RCC 7860 (cell line): ENCODE data around the gene NPRL2.

Experiments
- DNase-seq: peaks from one replicate; pipeline ENCODE4 v3.0.0-alpha.2; 2015; ENCODE audit warnings: low spot score
- FAIRE-seq: peaks from 2 replicates; lab custom pipeline; 2012; peaks lifted over from hg19 to GRCh38; lab: Jason Lieb, UNC

Gene NPRL2

DNA sequence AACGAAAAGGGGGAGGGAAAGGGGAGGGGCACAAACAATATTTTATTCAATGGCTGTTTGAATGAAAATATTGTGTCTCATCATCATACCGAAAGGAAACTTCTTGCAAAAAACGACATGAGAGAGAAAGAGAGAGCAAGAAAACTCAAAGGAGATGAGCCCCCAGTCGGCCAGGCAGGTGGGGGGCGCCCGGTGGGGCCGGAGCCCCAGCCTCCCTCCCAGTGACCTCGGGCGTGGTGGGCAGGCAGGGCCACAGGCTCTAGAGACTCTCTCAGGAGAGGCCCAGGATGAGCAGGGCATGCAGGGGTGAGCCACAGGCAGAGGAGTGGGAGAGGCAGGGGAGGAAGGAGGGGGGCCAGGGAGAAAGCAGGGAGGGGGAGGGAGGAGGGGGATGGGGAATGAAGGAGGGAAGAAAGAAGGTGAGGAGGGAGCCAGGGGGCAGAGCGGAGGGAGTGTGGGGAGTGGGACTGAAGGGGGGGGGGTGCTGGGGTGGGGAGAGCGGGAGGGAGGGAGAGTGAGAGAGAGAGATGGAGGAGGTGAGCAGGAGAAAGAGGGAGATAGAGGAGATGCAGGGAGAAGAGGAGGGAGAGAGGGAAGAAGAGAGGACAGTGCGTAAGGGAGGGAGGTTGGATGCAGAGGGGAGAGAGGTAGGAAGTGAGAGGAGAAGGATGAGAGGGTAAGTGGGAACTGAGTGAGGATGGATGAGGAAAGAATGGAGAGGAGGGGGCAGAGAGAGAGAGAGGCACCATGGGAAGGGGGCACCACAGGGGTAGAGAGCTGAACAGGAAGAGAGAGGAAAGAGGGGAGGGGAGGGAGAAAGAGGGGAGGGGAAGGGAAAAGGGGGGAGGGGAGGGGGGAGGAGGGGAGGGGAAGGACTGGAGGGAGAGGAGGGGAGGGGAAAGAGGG is 22.8 kb upstream of the NPRL2 start:
- FAIRE-seq = no peak

DNA sequence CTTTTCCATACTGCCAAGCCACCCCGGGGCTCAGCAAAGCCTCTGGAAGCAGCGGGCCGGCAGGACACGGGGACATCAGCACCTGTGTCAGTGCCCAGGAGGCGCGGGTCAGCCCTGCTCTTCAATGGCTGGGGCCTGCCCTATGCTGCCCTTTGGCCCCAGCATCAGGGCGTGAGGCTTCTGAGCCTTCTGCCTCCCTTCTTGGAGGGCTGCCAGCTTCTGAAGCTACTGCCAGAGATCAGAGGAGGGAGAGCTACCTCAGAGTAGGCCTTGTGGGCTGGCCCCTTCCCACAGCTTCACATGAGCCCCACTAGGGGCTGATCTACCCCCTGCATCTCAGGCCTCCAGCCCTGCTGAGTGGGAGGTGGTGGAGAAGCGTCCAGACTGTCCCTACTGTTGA is 21.8 kb upstream of the NPRL2 start:
- FAIRE-seq (no peak), DNase-seq (no peak)

More for the DNA sequence above, 22.8 kb upstream of the NPRL2 start:
- DNase-seq = no peak

DNA sequence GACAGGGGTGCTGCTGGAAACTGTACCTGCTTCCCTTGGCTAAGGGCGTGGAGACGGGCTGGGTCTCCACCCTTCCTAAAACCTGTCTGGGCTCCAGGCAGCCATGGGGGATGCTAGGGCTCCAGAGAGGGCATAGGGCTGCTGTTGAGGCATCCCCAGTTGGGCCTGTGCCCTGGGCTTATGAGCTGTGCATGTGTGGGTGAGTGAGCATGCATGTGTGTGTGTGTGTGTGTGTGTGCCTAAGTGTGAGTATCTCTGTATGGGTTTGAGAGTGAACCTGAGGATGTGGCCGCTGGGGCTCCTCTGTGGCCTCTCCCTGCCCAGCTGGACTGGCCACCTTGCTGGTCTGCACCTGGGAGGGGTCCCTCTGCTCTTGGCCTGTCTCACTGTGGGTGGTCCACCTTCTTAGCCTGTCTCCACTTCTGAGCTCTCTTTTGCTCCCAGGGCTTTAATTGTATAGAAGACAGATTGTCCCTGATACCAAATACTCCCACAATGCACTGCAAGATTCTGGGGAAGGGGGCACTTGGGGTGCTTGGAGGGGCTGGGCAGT is 20.6 kb upstream of the NPRL2 start:
- FAIRE-seq (no peak), DNase-seq (no peak)

DNA sequence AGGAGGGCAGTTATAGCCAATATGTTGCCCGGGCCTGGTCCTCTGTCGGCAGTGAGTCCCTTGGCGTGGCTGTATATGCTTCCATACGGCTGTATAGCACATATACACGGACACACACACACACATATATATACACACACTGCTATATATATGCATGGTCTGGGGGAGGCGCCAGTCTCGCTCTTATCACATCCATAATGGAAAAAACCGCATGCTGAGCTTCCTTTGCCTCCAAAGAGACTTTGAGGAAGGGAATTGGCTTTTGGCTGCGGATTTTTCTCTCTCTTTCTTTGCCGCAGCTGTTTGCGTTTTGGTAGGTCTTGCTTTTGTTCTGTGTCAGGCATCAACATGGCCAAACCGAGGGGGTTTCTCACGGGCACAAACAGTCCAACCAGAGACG is 20.0 kb upstream of the NPRL2 start:
- no peak for FAIRE-seq

DNA sequence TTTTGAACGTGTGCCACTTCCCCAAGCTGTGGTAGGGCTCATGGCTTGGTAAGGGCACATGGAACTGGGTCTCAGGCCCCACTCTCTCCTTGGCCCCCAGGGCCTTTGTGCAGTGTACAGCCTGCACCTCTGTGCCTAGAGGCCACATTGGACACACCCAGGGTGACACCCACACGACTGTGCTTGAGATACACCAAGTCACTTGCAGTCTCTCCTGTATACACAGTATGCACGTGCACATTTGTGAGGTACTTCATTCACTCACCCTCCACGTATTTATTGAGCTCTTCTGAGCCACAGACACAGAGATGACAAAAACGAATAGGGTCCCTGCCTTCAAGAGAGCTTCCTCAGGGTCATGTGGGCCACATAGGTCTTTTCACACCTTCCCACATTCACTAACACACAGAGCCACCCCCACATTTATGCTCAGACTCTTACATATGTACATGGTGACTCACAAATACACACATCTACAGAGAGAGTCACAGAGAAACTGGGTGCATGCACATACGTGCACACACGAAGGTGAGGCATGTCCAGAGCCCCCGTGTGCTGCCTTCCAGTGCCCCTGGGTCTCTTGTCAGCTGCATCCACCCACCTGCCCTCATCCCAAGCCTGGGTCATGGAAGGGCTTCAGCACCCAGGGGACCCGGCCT is 18.6 kb upstream of the NPRL2 start:
- FAIRE-seq (no peak), DNase-seq (no peak)

More for the DNA sequence above, 20.0 kb upstream of the NPRL2 start:
- DNase-seq = no peak

DNA sequence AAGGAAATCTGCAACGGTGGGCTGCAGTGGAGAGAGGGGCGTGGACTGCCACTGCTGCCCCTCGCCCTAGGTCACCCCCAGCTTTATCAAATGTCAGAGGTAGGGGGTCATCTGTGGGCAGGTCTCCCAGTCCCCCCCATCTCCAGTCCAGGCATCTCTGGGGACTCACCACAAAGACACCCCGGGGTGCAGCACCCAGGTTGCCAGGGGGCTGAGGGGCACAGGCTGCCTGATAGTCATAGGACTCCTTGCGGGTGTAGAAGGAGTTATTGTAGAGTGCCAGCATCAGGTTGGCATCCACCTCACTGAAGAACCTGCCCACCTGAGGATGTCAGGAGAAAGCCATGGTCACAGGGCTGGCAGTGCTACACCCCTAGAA is 15.3 kb upstream of the NPRL2 start:
- no peak for FAIRE-seq
- no peak for DNase-seq

DNA sequence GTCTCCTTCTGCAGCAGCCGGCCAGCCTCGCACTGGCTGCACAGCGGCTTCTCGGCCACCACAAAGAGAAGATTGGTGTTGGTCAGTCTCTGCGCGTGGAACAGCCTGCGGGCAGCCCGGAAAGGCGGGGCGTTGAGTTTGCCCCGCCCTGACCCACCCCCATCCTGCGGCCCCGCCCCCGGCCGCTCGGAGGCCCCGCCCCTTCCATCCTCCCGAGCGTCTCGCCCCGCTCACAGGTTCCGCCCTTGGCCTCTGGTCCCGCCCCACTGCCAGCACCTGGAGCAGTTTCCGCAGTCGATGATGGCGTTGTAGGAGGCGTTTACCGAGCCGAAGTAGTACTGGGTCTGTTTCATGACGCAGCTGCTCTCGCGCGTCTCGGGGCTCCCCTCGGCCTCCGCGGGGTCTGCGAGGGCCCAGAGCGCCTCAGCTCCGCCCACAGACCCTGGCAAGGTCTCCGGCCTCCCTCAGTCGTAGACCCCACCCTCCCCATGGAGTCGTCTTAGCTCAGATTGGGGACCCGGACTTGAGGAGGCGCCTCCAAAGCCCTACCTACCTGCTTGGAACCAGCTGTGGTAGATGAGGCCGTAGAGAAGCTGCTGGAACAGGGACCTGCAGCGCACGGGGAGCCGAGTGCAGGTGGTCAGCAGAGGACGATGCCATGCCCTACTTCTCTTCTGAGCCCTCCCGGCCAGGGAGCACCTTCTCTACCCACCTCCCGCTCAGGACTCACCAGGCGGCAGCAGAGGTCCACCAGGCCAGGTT is 14.7 kb upstream of the NPRL2 start:
- DNase-seq (peak; percentile 3), FAIRE-seq (no peak)

DNA sequence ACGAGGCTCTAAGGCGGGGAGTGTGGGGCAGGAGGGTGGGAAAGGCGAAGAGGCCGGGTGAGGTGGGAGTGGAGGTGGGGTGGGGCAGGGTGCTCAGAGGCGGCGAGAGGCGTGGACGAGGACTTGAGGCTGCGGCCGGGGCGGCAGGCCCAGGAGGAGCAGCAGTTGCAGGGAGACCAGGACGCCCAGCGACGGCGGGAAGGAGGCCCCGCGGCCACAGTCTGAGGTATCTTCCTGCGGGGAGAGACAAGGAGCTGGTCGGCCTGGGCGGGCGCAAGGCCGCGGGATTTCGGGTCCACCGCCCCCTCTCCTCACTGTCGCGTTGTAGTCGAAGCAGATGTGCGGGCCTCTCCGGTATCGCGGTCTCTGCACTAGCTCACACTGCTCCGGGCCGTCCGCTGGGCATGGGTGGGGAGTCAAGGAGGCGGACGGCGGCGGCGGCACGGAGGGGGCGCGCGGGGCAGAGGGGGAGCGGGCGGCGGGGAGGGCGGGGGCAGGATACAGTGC is 14.1 kb upstream of the NPRL2 start:
- FAIRE-seq = no peak
- no peak for DNase-seq

DNA sequence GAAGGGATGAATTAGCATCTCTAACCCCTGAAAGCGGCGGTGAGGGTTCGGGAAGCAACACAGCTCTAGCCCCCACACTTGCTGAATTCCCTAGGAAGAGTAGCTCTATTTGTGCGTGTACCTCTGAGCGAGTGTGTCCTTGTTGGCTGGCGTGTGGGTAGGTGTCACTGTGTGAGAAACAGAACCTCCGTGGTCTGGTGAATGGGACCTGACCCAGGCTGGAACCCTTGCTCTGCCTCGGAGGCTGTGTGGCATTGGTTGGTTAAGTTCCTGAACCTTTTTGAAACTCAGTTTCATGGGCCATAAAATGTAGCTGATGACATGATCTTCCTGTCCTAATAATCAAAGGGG is 9.2 kb upstream of the NPRL2 start:
- FAIRE-seq (no peak), DNase-seq (no peak)

DNA sequence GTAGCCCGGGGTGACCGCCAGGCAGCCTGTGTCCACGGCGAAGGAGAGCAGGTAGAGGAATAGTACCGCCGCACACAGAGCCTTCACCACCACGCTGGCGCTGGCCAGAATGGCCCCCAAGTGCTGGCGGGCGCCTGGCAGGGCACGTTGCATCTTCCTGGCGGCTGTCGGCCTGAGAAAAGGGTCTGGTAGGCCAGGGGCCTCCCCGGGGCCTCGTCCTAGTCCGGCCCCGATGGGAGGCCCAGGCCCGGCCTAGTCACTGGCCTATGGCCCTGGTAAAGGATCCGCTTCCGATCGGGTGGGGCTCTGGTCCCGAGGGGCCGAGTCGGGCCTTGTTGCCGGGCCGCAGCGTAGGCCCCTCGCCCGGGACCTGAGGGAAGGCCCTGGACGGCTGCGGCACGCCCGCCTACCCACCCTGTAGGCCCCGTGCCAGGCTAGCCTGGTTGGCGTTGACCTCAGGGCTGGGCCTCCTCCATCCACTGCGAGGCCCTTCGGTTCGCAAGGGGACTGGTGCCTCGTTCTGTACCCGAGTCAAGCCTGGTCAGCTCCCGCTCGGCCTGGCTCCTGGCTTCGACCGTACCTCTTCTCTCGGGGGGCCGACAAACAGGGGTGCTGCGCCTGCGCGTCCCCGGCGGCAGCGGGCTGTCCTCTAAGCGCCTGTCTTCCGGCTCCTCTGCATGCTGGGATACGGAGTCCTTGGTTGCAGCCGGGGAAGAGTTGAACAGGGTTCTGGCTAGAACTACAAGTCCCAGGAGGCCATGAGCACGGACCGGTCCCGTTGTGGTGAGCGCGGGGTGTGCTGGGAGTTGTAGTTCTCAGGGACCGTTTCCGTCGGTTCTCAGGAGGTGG is 8.6 kb upstream of the NPRL2 start, which contains the start of gene TMEM115:
TMEM115 (minus strand) TSS at position 611 of the 849 bp plus-strand sequence; CDS start at position 153, 458 bp downstream.
- DNase-seq = peak; percentile 95
- FAIRE-seq = peak; percentile 84

DNA sequence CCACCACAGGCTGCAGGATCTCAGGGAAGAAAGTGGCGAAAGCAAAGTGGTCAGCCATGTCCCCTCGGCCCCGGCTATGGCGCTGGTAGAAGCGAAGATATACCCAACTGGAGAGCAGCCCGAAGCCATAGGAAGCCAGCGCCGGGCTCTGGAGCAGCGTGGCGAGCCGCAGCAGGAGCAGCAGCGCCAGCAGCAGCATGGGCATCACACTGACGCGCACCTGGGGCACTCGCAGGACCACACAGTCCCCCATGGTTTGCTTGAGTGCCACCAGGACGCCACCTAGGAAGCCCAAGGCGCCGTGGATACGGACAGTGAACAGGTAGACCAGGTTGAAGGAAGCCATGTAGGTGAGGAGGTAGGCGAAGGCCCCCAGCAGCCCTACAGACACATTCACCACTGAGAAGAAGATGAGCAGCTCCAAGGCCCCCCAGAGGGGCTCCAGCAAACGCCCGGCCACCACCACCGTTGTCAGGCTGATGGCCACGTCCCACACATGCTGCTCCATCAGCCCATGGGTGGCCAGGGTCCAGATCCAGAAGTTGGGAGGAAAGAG is 7.9 kb upstream of the NPRL2 start:
- FAIRE-seq (no peak), DNase-seq (no peak)

DNA sequence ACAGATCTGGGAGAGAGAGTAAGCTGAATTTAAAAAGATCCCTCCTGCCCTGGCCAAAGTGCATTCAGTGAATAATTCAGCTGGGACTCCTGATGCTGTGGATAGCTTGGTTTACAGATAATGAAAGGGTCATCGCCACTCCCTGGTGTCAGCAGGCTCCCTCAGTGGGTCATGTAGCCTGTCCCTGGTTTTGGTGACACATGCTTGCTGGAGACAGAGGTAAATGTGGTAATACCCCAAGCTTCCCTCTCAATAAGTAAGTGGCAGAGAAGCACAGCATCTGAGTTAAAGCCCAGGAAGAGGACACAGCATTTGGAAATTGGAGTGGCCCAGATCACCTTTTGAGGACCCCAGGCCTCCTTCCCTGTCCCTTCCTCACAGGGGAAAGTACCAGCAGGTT is 6.9 kb upstream of the NPRL2 start:
- FAIRE-seq (no peak), DNase-seq (no peak)

DNA sequence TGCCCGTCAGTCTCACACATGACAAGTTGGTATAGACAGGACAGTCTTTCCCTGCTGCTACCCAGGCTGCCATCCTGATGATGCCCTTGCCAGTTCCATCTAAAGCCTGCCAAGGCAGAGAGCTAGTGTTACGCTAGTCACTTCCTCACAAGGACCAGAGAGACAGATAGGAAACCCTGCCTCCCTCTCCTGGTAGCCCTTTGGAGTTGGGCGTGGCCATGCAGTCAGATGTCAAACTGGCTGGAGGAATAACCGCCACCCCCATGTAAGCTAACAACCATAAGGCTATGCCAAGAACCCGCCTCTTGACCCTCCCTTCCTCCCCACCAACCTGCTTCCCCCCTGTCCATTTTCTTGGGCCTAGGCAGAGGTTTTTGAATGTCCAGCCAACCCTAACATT is 6.0 kb upstream of the NPRL2 start:
- no peak for FAIRE-seq
- DNase-seq = no peak

DNA sequence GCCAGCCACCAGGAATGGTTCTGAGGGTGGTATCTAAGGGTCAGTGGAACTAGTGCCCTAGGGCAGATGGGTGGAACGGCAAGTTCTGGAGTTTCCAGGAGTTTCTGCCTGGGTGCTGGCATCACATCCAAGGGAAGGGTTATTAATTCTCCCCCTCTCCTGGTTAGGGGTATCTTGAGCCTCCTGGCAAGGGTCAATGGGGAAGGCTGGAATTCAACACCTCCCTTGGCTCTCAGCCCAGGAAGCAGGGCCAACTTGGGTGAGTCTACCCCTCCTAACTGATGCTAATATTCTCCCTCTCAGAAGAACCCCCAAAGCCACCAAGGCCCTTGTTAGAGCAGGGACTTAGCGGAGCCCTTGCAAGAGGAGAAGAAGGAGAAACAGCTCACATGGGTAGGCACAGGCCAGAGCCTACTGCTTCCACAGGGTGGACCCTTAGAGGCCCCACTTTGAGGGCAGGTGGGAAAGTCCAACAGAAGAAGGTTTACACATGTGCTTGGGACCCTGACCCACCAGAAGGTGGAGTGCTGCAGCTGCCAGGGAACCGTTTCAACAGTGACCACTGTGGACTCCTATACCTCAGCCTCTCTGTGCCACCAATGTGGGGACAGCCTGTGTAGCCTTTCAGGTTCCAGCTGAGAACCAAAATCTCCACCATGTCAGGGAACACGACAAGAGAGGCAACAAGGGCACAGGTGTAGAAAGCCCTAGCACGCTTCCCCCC is 5.4 kb upstream of the NPRL2 start:
- no peak for DNase-seq
- no peak for FAIRE-seq

DNA sequence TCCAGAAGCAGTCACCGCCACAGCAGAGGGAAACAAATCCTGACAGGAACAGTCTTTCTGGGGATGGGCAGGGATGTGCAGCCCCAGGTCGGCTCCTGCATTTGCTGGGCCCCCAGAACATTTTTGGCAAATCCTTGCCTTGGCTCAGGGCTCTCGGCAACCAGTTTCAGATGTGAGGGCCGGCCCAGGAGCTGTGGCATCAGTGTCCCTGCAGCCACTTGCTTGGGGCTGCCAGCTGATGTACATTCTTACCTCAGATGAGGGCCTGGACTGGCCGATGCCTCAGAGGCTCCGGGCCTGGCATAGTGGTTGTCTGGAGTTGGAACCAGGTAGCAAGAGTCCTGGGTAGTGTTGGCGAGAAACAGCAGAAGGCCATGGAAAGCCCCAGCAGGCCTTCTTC is 4.3 kb upstream of the NPRL2 start:
- FAIRE-seq (no peak), DNase-seq (no peak)

DNA sequence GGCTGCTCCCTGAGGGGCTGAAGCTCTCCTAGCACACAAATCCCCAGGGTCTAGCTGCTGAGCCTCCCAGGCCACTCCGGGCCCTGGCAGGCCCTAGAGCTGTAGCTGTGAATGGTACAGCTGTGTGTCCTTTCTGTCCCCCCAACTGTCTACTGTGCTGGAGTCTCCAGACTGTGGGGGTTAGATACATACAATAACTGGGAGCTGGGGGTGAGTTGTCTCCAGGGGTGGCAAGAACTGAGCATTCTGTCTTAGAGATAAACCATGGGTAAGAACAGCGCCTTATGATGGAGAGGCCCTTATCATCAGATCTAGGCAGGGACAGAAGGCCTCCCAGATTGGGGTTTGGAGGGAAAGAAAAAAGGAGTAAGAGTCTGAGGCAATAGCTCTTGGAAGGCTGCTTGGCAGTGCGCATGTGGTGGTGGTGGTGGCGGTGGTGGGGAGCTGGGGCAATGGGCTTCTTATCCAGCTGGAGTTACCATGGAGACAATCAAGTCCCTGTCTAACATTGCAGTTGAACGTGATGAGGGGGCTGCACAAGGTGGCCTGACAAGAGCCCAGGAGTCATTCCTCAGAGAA is 3.7 kb upstream of the NPRL2 start:
- no peak for DNase-seq
- no peak for FAIRE-seq

DNA sequence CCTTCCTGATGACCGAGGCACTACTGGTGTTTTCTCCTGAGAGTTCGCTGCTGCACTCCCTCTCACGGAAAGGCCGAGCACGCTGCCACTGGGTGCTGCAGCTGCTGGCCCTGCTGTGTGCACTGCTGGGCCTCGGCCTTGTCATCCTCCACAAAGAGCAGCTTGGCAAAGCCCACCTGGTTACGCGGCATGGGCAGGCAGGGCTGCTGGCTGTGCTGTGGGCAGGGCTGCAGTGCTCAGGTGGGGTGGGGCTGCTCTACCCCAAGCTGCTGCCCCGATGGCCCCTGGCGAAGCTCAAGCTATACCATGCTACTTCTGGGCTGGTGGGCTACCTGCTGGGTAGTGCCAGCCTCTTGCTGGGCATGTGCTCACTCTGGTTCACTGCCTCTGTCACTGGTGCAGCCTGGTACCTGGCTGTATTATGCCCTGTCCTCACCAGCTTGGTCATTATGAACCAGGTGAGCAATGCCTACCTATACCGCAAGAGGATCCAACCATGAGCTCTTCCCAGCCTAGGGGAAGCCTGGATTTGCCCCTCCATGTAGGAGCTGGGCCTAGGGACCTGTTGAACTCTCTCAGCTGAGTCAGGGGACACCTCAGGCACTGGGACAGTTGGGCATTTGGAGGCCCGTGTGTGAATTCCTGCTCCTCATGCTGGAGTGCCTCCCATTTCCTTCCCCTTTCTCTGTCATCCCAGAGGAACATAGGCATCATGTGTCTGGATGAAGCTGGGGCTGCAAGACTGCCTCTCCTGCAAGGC is 2.9 kb upstream of the NPRL2 start:
- no peak for FAIRE-seq
- no peak for DNase-seq

DNA sequence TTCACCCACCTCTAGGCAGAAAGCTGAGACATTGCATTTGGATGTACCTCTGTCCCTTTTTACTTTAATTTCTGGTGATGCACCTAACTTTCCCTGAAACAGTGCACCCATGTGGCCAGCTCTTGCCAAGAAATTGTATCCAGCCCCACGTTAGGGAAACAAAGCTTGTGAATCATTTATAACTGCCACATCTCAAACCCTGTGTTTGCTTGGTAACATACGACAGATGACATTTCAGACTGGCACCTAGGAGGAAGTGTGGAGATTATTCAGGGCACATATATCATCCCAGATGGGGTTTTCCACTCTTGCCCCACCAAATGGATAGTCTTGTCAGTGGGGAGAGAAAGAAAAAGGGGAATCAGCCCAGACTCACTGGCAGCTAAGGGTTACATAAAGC is 2.2 kb upstream of the NPRL2 start:
- peak; percentile 65 for DNase-seq
- no peak for FAIRE-seq
